GM06990 (cell line): ENCODE measurements around the gene IL20.

ENCODE experiments used
- DNase-seq: peaks from one replicate; pipeline ENCODE4 v3.0.0-alpha.2; 2011; ENCODE audit not compliant: insufficient read length; ENCODE audit errors: extremely low read depth
- H3K27me3 ChIP-seq: replicated peaks from 2 replicates; pipeline ENCODE4 v1.6.0; 2011; ENCODE audit warnings: low read length; ENCODE audit not compliant: control insufficient read depth, insufficient read depth
- H3K36me3 ChIP-seq: 2 replicates; pipeline ENCODE4 v1.5.1; 2011; ENCODE audit warnings: low read length; ENCODE audit not compliant: control insufficient read depth, insufficient read depth
- H3K4me3 ChIP-seq: replicated peaks from 2 replicates; pipeline ENCODE4 v1.5.1; 2011; ENCODE audit warnings: low read depth, mild to moderate bottlenecking, control low read depth, low read length
- TF ChIP-seq, protein P1 (sequence below): IDR thresholded peaks from 2 replicates; pipeline ENCODE4 v1.5.1; 2011; ENCODE audit warnings: low read length, control low read depth, mild to moderate bottlenecking, inconsistent platforms; ENCODE audit not compliant: insufficient read depth, poor library complexity, severe bottlenecking

IL20 gene

DNA sequence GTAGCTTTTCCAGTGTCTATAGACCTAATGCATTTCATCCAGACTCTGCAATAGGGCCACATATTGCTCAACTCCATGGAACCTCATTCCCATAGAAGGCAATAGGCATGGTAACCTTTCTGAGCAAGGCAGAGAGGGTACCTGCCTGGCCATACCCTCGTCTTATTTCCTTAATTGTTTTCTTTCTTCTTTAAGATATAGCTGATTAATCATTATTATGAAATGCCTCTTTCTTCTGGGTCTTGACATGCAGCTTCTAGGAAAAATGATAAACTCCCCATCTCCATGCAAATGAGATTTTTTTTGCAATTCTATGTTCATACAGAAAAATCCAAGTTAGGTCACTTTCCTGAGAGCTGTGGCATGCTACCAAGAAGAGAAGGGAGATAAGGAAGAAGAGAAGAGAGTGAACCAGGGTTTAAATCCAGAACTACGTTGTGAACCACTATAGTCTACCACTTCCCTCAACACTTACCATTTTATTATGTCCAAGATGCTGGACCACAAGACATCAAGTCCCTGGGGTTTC is 33.0 kb upstream of the IL20 start:
- no peak overlapping the region for H3K4me3 ChIP-seq
- TF ChIP-seq, protein P1, sequence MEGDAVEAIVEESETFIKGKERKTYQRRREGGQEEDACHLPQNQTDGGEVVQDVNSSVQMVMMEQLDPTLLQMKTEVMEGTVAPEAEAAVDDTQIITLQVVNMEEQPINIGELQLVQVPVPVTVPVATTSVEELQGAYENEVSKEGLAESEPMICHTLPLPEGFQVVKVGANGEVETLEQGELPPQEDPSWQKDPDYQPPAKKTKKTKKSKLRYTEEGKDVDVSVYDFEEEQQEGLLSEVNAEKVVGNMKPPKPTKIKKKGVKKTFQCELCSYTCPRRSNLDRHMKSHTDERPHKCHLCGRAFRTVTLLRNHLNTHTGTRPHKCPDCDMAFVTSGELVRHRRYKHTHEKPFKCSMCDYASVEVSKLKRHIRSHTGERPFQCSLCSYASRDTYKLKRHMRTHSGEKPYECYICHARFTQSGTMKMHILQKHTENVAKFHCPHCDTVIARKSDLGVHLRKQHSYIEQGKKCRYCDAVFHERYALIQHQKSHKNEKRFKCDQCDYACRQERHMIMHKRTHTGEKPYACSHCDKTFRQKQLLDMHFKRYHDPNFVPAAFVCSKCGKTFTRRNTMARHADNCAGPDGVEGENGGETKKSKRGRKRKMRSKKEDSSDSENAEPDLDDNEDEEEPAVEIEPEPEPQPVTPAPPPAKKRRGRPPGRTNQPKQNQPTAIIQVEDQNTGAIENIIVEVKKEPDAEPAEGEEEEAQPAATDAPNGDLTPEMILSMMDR, result no peak
- no peak for DNase-seq
- H3K36me3 ChIP-seq, result no peaks in the 10 kb centered on the region
- no peaks in the 10 kb centered on the region for H3K27me3 ChIP-seq

DNA sequence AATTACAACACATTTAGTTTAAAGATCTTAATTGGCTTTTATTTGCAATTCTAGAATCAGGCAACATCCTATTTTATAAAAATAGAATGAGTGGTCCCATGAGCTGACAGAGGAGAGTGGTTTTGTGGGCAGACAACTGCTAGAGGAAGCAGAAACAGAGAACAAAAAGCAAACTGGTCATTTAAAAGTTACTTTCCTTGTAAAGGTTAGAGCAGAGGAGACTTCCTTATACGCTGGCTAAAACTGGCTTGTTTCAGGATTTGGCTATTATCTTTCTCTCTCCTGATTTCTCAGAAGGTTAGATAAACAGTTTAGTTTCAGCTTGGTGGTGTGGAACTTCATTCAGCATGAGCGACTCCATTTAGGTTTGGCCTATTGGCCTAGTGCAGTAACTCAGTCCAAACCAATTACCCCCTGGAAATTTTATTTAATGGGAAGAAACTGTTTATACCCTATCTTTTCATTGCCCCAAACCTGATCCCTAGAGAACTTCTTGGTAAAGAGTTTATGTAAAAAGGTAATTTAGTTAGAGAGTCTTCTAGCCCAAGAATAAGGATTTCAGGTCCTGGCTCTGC is 32.2 kb upstream of the IL20 start:
- Histone ChIP-seq H3K27me3 (no peaks in the 10 kb centered on the region), H3K4me3 (no peak overlapping the region), H3K36me3 (no peaks in the 10 kb centered on the region)
- DNase-seq, result no peak
- TF ChIP-seq, protein P1, result no peak

DNA sequence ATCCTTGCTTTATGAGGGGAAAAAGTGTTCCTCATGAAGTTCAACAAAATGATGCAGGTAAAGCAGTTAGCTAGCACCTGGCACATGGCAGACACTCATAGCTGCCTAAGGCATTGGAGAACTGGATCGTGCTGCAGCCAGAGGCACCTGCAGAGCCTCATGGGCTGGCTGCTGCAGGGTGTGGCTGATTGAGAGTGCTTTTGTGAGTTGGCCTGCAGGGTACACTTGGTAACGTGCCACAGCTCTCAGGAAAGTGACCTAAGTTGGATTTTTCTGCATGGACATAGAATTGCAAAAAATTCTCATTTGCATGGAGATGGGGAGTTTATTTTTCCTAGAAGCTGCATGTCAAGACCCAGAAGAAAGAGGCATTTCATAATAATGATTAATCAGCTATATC is 31.6 kb upstream of the IL20 start:
- no peaks in the 10 kb centered on the region for H3K27me3 ChIP-seq
- TF ChIP-seq, protein P1, result no peak
- DNase-seq, result no peak

DNA sequence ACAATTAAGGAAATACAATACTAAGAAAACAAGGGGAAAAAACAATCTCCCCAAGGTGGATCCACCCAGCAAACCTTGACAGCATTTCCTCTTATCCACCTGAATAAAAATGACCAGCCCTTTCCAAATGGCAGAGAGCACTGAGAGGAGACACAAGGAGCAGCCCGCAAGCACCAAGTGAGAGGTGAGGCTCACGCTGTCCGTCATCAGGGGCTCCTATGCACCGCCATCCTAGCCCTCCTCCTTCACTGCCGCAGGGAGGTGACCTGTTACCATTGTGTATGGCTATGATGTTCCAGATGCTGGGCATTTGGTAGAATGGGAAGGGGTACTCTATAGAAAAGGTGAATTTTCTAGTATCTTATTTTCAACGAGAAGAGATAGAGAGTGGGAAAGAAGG is 31.2 kb upstream of the IL20 start:
- no peak overlapping the region for H3K4me3 ChIP-seq
- H3K36me3 ChIP-seq, result no peaks in the 10 kb centered on the region
- TF ChIP-seq, protein P1, result no peak
- no peak for DNase-seq
- no peaks in the 10 kb centered on the region for H3K27me3 ChIP-seq

More for the DNA sequence above, 31.6 kb upstream of the IL20 start:
- Histone ChIP-seq H3K4me3 (no peak overlapping the region), H3K36me3 (no peaks in the 10 kb centered on the region)

DNA sequence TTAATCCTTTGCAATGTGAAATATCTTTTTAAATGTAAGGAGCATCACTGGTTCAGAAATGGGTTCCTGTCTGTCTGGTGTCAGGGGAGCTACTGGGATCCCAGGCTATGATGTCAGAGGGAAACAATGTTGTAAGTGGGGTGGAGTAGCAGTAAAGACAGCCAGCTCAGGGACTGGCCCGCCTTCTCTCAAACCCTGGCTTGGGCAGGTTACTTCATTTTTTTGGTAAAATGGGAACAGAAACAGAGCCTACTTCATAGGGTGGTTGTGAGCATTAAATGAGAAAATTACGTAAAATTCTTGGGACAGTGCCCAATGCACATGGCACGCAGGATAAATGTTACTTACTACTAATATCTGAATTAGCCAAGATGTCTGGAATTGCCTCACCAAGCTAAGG is 30.7 kb upstream of the IL20 start:
- no peaks in the 10 kb centered on the region for H3K36me3 ChIP-seq
- no peaks in the 10 kb centered on the region for H3K27me3 ChIP-seq
- no peak overlapping the region for H3K4me3 ChIP-seq
- TF ChIP-seq, protein P1, result no peak
- no peak for DNase-seq

DNA sequence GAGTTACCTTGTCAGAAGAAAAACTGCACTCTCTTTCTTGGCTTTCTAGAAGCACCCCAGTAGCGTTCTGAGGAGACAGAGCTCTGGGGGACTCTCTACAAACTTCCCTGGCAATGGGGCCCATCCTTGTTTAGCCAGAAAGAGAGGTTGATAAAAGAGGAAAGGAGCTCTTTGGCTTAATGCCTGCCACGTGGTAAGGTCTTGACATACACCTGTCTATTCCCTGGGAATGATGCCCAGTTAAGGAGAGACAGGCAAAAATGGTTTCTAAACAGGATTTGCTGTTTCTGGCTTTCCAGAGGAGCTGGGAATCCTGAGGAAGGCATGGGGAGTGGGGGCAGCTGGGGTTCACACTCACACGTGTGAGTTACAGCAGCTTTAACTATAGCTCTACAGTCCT is 30.2 kb upstream of the IL20 start:
- TF ChIP-seq, protein P1, result no peak
- DNase-seq, result no peak
- Histone ChIP-seq H3K27me3 (no peaks in the 10 kb centered on the region), H3K36me3 (no peaks in the 10 kb centered on the region), H3K4me3 (no peak overlapping the region)
